Adipose tissue (tissue), 3 donors: ENCODE data around the gene FLNB. TPM values are rescaled to one million over a fixed set of nuclear protein-coding genes. Genes with fewer than 3 reads are reported as not detected.

ENCODE experiments used
- H3K27ac ChIP-seq: one replicate; pipeline ENCODE4 v1.5.1; 2013; ENCODE audit warnings: low read depth, low read length
- WGBS, 3 donors: extraction: QIAGEN DNeasy Blood & Tissue Kit; methylation state at CpG; one replicate each; pipeline ENCODE4 v1.1.7; 2013; 5-methylcytosine and 5-hydroxymethylcytosine counted together
- polyA plus RNA-seq, 3 donors: library from polyadenylated mRNA; stranded (reverse); fragments of 200-250 nt; gene quantifications; one replicate each; pipeline ENCODE4 v1.2.3, GENCODE V29; 2013
- donor health status: healthy with polysubstance abuse.
- donor health status: Bipolar disorder and iron deficiency.
- donor health status: healthy.

FLNB gene
- polyA plus RNA-seq, 3 donors, result 49.8 to 67.5 (median 61.3) TPM

DNA sequence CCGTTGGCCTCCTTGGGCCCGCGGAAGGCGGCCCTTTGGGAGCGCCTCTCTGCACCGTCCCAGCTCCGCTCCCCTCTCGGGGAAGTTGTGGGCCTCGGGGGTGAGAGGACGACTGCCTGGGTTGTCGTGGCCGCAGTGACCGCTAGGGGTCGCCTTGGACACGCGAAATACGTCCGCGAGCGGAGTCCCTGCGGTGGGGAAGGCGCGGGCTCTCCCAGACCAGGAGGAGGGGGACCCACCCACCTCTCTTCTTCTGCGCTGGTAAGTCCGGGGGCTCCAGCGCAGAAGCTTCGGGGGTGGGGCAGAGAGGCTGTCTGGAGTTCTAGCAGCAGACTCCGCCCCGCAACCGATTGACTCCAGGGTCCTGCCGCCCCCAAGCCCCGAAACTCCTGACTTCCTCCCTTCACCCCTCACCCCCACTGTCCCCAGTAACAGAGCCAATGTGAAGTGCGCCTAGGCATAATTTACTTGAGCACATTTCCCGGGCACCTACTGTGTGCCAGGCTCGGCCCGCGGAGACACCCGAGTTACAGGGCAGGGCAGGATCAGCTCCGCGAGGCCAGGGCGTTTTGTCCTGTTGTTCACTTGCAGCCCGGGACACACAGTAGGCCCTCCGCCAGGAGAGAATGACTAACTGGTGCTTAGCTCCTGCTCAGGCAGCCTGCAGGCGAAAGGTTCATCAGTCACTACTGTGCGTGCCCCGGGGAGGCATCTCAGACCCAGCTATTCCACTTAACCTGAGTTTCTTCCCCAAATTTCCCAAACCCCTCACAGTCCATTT is 169.7 kb downstream of the FLNB start:
- WGBS, 3 donors, result 9 to 13% (median 10%) methylated on average over 44 to 46 of the region's 46 CpGs
- H3K27ac ChIP-seq, result no peak overlapping the region

- WGBS, 3 donors, result 69 to 79% (median 70%) methylated on average over 17 of the region's 17 CpGs
- H3K27ac ChIP-seq, result no peak overlapping the region
Measured at GRCh38 chr3:58178528-58179234, 170.5 kb downstream of the FLNB start.

GRCh38 chr3:58179235-58180098 is 171.2 kb downstream of the FLNB start:
- H3K27ac ChIP-seq, result no peak overlapping the region
- 83 to 89% (median 84%) methylated on average over 13 of the region's 13 CpGs for WGBS, 3 donors

- H3K27ac ChIP-seq, result no peak overlapping the region
- 86 to 88% (median 88%) methylated on average over 12 of the region's 12 CpGs for WGBS, 3 donors
Measured at GRCh38 chr3:58180099-58180880, 172.1 kb downstream of the FLNB start.

DNA sequence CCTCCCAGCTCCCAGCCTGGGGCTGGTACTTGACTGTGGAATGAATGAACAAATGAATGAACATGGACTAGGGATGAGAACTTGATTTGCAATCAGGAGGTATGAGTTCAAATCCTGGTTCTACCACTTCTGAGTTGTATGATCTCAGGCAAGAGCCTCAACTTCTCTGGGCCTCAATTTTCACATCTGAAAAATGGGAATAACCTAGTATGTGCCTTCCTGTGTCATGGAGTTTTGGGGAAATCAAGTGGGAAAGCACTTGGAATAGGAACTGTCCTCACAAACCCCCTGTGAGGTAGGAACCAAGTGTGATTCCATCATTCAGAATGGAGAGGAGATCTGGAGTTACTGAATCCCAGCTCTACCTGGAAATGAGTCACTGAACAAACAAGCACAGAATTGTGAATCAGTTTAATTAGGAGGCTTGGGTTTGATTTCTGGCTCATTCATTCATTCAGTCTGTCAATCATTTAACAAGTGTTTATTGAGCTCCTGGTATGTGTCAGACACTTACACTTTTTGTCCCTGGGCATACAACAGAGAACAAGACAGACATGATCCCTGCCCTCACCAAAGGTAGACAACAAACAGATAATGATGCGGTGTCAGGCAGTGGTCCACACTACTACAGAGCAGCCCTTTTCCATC is 172.8 kb downstream of the FLNB start:
- 88 to 100% (median 98%) methylated on average over 1 of the region's 1 CpG for WGBS, 3 donors
- H3K27ac ChIP-seq, result no peak overlapping the region

DNA sequence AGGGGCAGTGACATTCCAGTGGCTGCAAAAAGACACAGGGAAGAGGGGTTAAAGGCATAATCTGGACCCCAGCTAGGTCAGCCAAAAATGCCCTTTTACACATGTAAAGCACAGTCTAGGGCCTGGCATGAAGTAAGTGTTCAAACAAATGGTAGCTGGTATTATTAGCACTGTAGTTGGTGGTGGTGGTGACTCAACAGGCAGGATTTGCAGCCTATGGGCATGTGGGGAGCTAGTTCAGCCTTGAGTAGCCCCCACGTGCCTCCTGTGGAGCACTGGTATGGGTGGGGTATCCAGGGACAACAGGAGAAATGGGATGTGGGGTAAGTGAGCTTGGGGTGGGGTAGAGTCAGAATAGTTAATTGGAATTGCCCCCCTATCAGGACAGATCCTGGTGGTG is 175.0 kb downstream of the FLNB start:
- WGBS, 3 donors, result 82 to 88% (median 82%) methylated on average over 1 of the region's 1 CpG
- H3K27ac ChIP-seq, result no peak overlapping the region

DNA sequence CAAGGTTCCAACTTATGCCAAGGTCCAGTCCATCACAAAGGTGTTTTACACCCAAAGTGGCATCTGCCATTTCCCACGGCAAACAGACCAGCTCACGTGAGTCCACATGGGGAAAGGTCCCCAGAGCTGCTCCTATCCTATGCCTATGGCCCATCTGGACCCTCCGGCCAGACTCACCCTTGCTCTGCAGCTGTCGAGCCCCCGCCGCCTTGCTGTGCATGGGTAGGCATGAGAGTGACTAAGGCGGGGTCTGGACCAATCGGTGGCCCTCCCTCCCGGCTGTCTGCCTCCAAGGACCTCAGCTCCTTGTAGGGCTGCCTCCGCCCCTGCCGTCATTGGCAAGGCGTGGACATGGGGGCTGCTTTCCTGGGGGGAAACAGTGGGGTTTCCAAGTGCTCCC is 175.7 kb downstream of the FLNB start:
- H3K27ac ChIP-seq, result no peak overlapping the region
- WGBS, 3 donors, result 84 to 95% (median 89%) methylated on average over 12 of the region's 12 CpGs

DNA sequence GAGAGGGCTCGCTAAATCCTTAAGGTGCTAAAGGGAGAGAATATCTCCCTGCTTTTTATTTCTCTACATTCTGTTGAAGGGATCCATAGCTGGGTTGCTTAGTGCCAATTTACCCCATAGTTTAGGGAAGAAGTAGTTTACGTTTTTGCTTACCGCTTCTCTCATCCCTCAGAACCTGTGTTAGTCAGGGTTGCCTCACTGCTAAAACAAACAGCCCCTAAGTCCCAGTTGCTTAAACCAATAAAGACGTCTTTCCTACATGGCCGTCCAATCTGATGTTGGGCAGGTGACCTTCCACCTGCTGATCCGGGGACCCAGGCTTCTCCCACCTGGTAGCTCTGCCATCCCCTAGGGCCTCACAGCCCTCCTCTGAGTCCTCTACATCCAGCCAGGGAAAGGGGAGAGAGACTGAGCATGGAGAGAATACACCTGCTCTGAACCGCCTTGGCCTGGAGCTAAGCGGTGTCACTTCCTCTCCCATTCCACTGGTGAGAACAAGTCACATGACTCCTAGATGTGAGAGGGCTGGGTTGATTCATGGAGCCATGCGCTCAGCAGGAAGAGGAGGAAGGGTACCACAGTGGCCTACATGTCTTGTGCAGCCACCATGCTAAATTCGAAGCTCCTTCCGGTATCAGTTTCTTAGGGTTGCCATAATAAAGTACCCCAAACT is 176.2 kb downstream of the FLNB start:
- H3K27ac ChIP-seq, result no peak overlapping the region
- 90 to 95% (median 92%) methylated on average over 11 of the region's 11 CpGs for WGBS, 3 donors

- 82 to 94% (median 90%) methylated on average over 7 of the region's 7 CpGs for WGBS, 3 donors
- H3K27ac ChIP-seq, result no peak overlapping the region
Measured at GRCh38 chr3:58184982-58185360, 176.7 kb downstream of the FLNB start.

GRCh38 chr3:58188173-58188564 is 179.9 kb downstream of the FLNB start:
- H3K27ac ChIP-seq, result no peak overlapping the region
- 63 to 83% (median 80%) methylated on average over 6 of the region's 6 CpGs for WGBS, 3 donors

GRCh38 chr3:58188921-58189451 is 180.8 kb downstream of the FLNB start:
- H3K27ac ChIP-seq, result no peak overlapping the region
- WGBS, 3 donors, result 50 to 76% (median 58%) methylated on average over 10 of the region's 10 CpGs

- 73 to 82% (median 80%) methylated on average over 5 of the region's 5 CpGs for WGBS, 3 donors
- H3K27ac ChIP-seq, result no peak overlapping the region
Measured at GRCh38 chr3:58189691-58190090, 181.5 kb downstream of the FLNB start.

DNA sequence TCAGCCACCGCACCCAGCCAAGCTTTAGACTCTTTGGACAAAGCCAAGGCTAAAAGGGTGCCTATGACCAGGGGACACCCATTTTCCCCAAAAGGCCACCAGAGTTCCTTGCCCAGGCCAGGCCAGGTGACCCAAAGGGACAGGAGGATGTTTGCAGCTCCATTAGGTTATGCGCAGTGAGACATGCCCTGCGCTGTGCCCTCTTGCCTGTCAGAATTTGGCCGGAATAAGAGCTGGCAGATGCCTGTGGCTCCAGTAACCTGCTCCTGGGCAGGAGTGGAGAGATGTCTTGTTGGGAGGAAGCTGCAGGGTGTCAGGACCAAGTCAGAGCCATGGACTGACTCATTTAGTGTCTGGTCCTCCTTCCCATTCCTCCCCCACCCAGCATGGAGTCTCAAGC is 182.1 kb downstream of the FLNB start:
- 93 to 100% (median 98%) methylated on average over 4 of the region's 4 CpGs for WGBS, 3 donors
- no peak overlapping the region for H3K27ac ChIP-seq

DNA sequence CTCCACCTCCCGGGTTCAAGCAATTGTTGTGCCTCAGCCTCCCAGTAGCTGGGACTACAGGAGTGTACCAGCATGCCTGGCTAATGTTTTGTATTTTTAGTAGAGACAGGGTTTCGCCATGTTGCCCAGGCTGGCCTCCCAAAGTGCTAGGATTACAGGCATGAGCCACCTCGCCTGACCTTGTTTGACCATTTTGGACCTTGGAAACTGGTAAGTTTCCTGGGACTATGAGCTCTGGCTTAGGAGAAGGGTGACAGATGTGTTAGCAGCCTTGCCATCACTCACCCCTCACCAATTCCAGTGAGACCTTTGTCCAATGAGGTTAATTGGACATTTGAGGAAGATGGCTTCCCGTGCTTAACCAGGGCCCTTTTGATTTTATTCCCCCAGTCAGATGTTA is 182.7 kb downstream of the FLNB start:
- H3K27ac ChIP-seq, result no peak overlapping the region
- WGBS, 3 donors, result 91 to 95% (median 93%) methylated on average over 4 of the region's 4 CpGs

DNA sequence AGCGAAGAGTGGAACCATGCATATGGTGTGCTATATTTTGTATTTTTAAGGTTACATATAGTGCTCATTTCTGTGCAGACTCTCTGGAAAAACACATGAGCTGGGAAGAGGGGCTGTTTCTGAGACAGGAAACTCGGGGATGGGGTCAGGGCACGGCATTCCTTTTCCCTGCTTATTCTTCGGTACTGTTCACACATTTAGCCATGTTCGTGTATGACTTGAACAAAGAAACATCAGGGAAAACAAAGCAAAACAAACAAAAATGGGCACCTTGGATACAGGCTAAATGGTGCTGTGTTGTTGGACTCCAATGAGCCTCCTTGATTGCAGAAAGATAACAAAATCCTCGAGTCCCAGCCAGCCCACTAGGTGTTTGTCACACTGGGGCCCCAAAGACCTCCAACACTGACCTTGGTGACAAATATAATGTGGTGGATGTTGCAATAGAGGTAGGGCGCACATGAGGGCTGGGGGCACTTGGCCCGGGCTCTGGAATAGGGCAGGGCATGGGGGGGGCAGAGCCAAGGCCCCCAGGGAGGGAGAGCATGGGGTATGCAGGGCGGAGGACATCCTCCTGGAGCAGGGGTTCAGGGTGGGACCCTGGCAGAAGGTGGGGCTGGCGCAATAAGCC is 183.3 kb downstream of the FLNB start:
- no peak overlapping the region for H3K27ac ChIP-seq
- 65 to 73% (median 72%) methylated on average over 10 of the region's 10 CpGs for WGBS, 3 donors

DNA sequence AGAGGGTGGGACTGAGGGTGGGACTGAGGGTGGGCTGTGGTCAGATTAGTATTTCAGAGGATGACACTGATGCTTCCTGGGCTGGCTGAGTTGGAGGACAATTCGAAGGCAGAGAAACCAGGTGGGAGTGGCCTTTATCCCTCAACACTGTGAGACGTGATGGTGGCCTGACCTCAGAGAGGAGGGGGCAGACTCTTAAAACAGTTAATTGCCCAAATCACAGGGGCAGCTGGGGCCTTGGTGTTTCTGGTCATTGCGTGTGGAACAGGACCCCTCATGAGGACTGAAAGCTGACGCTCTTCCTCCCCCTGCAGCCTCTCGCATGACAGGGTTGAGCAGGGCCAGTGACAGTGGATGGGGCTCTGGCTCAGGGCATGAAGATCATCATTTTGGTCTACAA is 183.8 kb downstream of the FLNB start:
- WGBS, 3 donors, result 81 to 87% (median 82%) methylated on average over 5 of the region's 5 CpGs
- no peak overlapping the region for H3K27ac ChIP-seq
